ENCODE results near the gene E2F1.

E2F1 gene

DNA sequence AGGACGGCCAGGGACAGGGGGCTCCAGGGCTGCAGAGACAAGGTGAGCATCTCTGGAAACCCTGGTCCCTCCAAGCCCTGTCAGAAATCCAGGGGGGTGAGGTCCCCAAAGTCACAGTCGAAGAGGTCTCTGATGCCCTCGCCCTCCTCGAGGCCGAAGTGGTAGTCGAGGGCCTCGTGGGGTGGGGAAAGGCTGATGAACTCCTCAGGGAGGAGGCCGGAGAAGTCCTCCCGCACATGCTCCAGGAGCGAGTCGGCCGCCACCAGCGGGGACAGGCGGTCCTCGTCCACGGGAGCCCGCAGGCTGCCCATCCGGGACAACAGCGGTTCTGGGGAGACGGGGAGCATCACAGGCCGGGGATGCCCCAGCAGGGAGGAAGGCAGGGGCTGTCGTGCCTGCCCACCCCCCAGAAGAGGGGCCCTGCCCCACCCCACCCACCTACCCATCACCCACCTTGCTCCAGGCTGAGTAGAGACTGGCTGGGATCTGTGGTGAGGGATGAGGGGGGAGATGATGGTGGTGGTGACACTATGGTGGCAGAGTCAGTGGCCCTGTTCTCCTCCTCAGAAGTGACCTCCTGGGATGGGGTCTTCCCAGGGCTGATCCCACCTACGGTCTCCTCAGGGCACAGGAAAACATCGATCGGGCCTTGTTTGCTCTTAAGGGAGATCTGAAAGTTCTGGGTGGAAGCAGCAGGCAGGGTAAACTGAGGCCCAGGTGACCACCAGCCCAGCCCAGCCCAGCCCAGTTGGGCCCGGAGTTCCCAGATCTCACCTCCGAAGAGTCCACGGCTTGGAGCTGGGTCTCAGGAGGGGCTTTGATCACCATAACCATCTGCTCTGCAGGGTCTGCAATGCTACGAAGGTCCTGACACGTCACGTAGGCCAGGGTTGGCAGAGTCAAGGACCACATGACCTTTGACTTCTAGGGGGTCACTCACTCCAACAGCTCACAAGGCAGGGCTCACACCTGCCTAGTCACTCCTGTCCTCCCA, 9.2 kb downstream of the E2F1 start:
- ATAC-seq (replicated peaks; ENCODE audit: extremely low read depth, poor library complexity, severe bottlenecking) (no peak), DNase-seq (ENCODE audit: low spot score in 2 of 2) (no peak)
- Mint-ChIP-seq H3K4me3 (no peak overlapping the region), H3K36me3 (ENCODE audit: insufficient read depth) (peaks cover 4% of the 10 kb centered on the region), H3K9me3 (no peaks in the 10 kb centered on the region), H3K27me3 (no peaks in the 10 kb centered on the region), H3K4me1 (peaks cover 37% of the 10 kb centered on the region), H3K27ac (ENCODE audit: low read depth) (no peak overlapping the region)

DNA sequence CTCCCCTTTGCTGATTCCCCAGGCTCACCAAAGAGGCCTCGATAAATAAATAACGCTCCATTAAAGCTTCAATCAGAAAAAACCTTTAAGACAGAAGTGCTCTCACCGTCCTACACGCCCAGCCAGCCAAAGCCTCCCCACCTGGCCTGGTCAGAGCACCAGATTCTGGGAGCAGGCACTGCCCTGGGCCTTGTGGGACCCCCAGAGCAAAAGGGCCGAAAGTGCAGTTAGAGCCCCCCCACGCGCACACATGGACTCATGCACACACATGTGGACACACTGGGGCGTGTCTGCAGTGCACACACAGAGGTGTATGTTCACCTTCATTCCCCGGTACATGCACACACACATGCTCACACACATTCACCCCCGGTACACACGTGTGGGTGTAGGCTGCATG, 10.1 kb downstream of the E2F1 start:
- ATAC-seq (replicated peaks; ENCODE audit: extremely low read depth, poor library complexity, severe bottlenecking), result no peak
- no peaks in the 10 kb centered on the region for H3K9me3 Mint-ChIP-seq

DNA sequence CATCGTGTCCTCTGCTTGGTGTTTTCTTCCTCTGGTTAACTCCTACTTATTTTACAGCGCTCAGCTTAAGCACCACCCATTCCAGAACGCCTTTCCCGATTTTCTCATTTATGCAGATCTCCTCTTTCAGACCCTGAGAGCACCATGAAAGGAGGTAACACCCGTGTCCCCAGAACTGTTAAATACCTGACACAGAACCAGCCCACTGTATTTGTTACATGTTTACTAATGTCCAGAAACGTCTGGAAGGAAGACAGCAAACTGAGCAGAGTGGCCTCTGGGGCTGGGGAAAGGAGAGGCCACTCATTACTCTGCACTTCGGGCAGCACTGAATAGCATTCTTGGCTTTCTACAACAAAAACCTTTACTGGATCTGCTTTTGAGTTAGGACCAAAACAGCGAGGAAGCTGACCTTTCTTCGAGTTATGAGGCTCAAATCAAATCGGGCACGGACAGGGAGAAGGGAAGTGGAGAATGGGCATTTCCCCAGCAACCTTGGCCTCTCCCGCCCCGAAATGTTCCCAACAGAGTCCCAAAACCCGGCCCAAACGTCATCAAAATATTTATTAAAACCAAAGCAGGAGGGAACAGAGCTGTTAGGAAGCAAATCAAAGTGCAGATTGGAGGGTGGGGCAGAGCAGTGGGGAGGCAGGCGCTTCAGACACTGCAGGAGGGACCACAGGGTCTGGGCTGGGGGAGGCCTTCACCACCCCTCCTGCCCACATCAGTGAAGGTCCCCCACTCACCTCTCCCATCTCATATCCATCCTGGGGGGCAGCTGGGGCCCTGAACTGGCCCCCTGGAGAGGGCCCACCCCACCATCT, 10.8 kb downstream of the E2F1 start:
- peaks cover 37% of the 10 kb centered on the region for H3K4me1 Mint-ChIP-seq
- H3K9me3 Mint-ChIP-seq, result no peaks in the 10 kb centered on the region
- H3K27me3 Mint-ChIP-seq, result no peaks in the 10 kb centered on the region
- ATAC-seq (replicated peaks; ENCODE audit: extremely low read depth, poor library complexity, severe bottlenecking) (no peak), DNase-seq (ENCODE audit: low spot score in 2 of 2) (no peak)
- peak overlapping the region; percentile 51 for H3K27ac Mint-ChIP-seq (ENCODE audit: low read depth)
- peak overlapping the region; percentile 91 for H3K4me3 Mint-ChIP-seq
- peaks cover 4% of the 10 kb centered on the region for H3K36me3 Mint-ChIP-seq (ENCODE audit: insufficient read depth)

More for the DNA sequence above, 10.1 kb downstream of the E2F1 start:
- peaks cover 37% of the 10 kb centered on the region for H3K4me1 Mint-ChIP-seq
- H3K36me3 Mint-ChIP-seq (ENCODE audit: insufficient read depth), result peaks cover 4% of the 10 kb centered on the region
- DNase-seq (ENCODE audit: low spot score in 2 of 2), result no peak
- no peaks in the 10 kb centered on the region for H3K27me3 Mint-ChIP-seq
- peak overlapping the region; percentile 11 for H3K4me3 Mint-ChIP-seq
- H3K27ac Mint-ChIP-seq (ENCODE audit: low read depth), result peak overlapping the region; percentile 51

DNA sequence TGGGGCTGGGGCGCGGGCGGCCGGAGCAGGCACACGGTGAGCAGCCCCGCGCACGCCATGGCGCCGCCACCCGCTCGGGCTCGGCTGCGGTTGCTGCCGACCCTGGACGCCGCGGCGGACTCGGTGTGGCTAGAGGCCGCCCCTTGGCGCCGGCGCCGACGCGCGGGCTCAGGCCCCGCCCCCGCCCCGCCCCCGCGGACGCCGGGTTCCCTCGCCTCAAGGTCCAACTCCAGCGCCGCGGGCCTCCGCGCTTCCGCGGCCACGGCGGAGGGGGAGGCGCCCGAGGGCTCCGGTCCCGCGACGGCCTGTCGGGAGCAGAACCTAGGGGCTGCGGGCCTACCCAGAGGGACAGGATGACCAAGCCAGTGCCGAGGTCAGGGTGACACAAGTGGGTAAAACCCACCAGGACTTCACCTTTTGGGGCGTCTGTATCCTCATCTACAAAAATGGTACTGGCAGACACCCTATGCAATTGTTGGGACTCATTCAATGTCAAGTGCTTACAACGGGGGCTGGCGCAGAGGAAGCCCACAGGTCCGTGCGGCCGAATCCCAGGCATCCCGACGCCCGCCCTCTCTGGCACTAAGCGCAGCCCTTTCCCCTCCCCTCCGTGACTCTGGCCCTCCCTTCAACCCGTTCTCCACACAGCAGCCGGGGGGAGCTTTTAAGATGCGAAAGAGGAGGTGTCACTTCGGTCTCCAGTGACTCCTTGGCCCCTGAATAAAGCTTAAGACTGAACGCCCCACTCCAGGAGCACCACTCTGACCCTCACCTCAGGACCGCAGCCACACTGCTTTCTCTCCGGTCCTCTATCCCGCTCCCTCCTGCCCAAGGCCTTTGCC, 11.7 kb downstream of the E2F1 start, which contains the start of gene NECAB3:
TSS of gene NECAB3 (minus strand) at position 135 of the 842 bp plus-strand sequence. CDS start at position 59, 76 bp downstream.
- DNase-seq (ENCODE audit: low spot score in 2 of 2) (no peak), ATAC-seq (replicated peaks; ENCODE audit: extremely low read depth, poor library complexity, severe bottlenecking) (peak; percentile 62)
- peaks cover 4% of the 10 kb centered on the region for H3K36me3 Mint-ChIP-seq (ENCODE audit: insufficient read depth)
- no peaks in the 10 kb centered on the region for H3K9me3 Mint-ChIP-seq
- H3K27ac Mint-ChIP-seq (ENCODE audit: low read depth), result peak within 1 kb of the TSS; percentile 55
- peaks cover 33% of the 10 kb centered on the region for H3K4me1 Mint-ChIP-seq
- H3K27me3 Mint-ChIP-seq, result no peaks in the 10 kb centered on the region
- peak within 1 kb of the TSS; percentile 91 for H3K4me3 Mint-ChIP-seq

DNA sequence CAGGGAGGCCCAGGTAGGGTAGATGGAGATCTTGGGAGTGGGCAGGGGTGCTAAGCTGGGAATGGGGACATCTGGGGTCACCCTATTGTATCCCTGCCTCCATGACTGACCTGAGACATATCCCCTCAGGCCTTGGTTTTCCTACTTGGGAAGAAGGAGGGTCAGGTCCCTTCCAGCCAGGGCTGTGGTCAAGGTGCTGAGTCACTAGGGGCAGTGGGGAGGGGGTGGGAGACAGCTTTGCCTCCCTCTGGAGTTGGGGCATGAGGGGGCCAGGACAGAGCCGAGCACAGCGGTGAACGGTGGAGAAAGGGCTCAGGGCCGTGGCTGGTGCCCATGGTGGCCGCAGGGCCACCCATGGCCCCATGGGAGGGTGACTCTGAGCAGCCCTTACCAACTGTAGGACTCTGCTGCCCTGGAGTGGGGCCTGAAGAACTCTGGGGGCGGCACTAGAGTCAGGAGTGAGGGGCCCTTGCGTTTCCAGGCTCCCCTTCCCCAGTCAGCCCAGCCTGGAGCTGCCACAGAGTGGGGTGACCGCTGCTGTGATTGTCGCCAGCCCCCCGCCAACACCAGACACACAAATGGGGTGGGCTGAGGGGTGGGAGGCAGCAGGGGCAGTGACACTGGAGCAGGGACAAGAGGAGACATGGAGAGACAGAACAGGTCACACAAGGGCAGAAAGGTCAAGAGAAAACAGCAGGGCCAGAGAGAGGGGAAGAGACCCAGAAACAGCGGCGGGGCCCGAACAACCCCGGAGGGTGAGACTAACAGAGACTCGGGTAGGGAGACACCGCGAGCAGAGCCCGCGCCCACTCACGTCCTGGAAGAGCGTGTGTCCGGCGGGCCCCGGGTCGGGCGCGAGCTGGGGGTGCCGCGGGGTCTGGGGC, 12.5 kb downstream of the E2F1 start:
- DNase-seq (ENCODE audit: low spot score in 2 of 2), result no peak
- no peaks in the 10 kb centered on the region for H3K27me3 Mint-ChIP-seq
- H3K9me3 Mint-ChIP-seq, result no peaks in the 10 kb centered on the region
- ATAC-seq (replicated peaks; ENCODE audit: extremely low read depth, poor library complexity, severe bottlenecking), result peak; percentile 11
- H3K4me1 Mint-ChIP-seq, result peaks cover 24% of the 10 kb centered on the region
- H3K36me3 Mint-ChIP-seq (ENCODE audit: insufficient read depth), result peaks cover 4% of the 10 kb centered on the region
- peak overlapping the region; percentile 91 for H3K4me3 Mint-ChIP-seq
- peak overlapping the region; percentile 55 for H3K27ac Mint-ChIP-seq (ENCODE audit: low read depth)

DNA sequence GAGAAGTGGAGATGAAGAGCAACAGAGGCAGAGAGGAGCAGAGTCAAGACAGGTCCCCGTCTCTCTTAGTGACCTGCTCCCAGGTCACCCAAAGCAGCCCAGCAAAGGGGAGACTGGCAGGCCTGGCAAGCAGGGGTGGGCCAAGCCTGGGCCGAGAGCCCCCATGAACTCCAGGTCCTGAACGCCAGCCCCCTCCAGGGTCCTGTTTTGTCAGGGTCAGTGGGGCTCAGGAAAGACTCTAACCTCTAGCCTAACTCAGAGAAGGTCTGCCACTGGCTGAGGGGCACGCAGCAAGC, 13.1 kb downstream of the E2F1 start:
- H3K4me3 Mint-ChIP-seq, result peak overlapping the region; percentile 91
- peaks cover 22% of the 10 kb centered on the region for H3K4me1 Mint-ChIP-seq
- DNase-seq (ENCODE audit: low spot score in 2 of 2) (no peak), ATAC-seq (replicated peaks; ENCODE audit: extremely low read depth, poor library complexity, severe bottlenecking) (no peak)
- peaks cover 4% of the 10 kb centered on the region for H3K36me3 Mint-ChIP-seq (ENCODE audit: insufficient read depth)
- peak overlapping the region; percentile 55 for H3K27ac Mint-ChIP-seq (ENCODE audit: low read depth)
- no peaks in the 10 kb centered on the region for H3K9me3 Mint-ChIP-seq
- H3K27me3 Mint-ChIP-seq, result no peaks in the 10 kb centered on the region

DNA sequence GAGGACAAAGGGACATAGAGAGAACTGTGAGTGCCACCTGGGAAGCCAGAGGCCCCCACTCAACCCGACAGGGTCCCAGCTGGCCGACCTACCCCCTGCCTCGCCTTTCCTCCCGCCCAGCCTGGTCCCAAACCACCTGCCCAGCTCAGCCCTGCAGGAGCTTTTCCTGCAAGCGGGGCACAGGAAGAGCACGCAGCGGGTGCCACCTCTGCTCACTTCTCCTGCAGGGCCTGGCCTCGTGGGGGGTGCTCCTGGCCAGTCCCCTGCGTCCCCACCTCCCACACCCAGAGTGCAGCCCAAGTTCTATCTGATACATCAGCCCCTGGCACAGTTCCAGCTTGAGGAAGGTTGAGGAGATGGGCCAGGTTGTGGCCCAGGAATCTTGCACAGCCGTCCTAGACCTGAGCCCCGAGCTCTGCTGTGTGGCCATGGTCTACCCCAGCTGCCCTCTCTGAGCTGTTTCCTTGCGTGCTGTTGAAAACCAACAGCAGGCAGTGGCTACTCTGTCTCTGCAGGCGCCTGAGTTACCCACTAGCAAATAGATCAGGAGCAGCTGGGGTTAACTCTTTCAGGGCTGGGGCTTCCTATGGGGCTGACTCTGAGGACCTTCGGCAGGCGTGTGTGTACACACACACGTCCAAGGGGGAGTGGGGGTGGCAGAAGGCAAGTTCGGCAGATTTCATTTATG, 13.6 kb downstream of the E2F1 start:
- peaks cover 4% of the 10 kb centered on the region for H3K36me3 Mint-ChIP-seq (ENCODE audit: insufficient read depth)
- no peaks in the 10 kb centered on the region for H3K27me3 Mint-ChIP-seq
- no peak for DNase-seq (ENCODE audit: low spot score in 2 of 2)
- peak overlapping the region; percentile 91 for H3K4me3 Mint-ChIP-seq
- ATAC-seq (replicated peaks; ENCODE audit: extremely low read depth, poor library complexity, severe bottlenecking), result no peak
- H3K4me1 Mint-ChIP-seq, result peaks cover 22% of the 10 kb centered on the region
- H3K9me3 Mint-ChIP-seq, result no peaks in the 10 kb centered on the region
- H3K27ac Mint-ChIP-seq (ENCODE audit: low read depth), result peak overlapping the region; percentile 55

DNA sequence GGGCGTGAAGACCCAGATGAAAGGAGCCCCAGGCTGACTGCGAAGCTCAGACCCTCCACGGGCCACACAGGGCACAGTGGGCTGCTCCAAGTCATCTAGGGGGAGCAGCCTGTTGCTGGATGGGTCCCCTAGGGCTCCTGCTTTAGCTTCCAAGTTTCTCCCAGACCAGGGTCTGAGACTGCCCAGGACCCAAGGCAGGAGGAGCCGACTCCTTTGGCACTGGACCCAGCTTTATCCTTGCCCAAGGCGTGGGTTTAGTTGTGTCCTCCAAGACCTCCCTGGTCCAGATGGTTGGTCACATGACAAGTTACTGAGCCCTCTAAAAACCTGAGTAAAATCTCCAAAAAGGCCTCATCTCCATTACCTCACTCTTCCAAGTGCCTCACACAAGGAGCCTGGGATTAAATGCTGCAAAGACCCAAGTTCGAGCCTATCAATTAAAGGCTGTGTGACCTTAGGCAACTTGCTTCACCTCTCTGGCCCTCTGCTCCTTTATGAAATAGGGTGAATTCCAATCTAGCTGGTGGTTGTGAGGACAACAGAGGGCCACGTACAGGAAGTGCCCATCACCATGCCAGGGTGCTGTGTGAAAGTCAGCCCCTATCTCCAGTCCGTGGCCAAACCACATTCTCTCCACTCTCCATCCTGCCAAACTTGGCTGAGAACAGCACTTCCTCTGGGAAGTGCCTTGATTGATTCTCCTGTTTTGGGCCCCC, 14.5 kb downstream of the E2F1 start:
- ATAC-seq (replicated peaks; ENCODE audit: extremely low read depth, poor library complexity, severe bottlenecking) (no peak), DNase-seq (ENCODE audit: low spot score in 2 of 2) (no peak)
- Mint-ChIP-seq H3K36me3 (ENCODE audit: insufficient read depth) (peaks cover 4% of the 10 kb centered on the region), H3K4me1 (peaks cover 24% of the 10 kb centered on the region), H3K4me3 (peak overlapping the region; percentile 91), H3K27ac (ENCODE audit: low read depth) (no peak overlapping the region), H3K9me3 (no peaks in the 10 kb centered on the region), H3K27me3 (no peaks in the 10 kb centered on the region)

DNA sequence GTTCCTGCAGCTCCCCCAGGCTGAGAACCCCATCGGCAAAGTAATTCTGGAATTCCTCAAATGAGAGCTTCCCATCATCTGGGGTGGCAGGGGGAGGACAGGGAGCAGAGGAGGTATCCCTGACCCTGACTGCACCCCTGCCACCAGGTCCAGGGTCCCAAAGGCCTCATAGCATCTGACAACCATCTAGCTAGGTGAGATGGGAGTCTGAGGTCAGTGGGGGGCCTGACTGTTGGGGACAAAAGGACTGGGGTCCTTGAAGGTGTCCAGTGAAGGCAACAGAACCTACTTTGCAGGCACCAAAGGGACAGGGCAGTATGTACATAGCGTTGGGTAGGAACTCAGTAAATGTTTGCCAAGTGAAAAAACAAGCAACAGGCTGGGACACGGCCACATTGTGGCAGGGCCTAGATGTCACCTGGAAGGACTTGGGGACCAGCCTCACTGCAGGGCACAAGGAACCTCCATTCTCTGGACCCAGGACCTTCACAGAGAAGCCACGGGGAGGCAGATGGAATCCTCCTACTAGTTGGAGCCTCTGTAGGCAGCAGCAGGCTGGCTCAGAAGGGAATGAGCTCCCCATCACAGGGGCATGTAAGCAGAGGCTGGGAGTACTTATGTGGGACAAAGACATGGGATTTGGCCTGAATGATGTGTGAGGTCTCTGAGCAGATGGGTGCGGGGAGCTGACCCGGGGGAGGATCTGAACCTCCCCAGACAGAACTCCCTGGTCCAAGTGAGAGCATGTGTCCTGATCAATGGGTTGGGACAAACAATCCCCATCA, 15.3 kb downstream of the E2F1 start:
- Mint-ChIP-seq H3K36me3 (ENCODE audit: insufficient read depth) (peaks cover 9% of the 10 kb centered on the region), H3K9me3 (no peaks in the 10 kb centered on the region), H3K4me1 (peaks cover 32% of the 10 kb centered on the region), H3K27me3 (no peaks in the 10 kb centered on the region), H3K27ac (ENCODE audit: low read depth) (no peak overlapping the region), H3K4me3 (no peak overlapping the region)
- ATAC-seq (replicated peaks; ENCODE audit: extremely low read depth, poor library complexity, severe bottlenecking), result no peak
- DNase-seq (ENCODE audit: low spot score in 2 of 2), result no peak

DNA sequence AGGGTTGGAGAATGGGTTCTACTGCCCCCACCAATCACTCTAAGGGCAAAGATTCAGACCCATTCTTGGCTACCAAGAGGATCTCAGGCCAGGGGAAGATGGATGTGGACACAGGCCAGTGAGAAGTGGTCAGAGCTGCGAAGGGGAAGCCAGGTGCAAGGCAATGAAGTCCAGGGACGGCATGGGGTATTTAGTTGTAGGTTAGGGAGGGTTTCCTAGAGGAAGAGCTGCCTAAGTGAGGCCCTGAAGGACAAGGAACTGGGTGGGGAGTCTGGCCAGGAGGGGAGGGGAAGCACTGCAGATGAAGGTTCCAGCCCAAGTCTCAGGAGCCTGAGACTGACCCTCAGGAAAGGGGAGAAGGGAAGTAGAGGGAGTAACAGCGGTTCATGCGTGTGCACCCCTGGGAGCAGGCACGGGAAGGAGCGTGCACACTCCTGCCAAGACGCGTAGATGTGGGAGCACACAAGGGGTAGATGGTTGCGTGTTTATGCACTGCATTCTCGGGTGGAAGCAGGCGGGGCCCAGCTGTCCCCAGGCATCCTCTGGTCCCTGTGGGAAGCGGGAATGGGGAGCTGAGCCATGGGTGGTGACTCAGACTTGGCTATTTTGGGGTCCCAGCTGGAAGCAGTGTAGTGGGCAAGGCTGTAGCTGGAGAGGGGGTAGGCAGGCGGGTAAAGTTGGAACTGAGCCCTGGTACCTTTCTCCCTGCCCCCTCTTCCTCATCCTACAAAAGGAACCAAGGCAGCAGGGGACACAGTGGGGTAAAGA, 16.1 kb downstream of the E2F1 start:
- DNase-seq (ENCODE audit: low spot score in 2 of 2) (no peak), ATAC-seq (replicated peaks; ENCODE audit: extremely low read depth, poor library complexity, severe bottlenecking) (no peak)
- H3K27ac Mint-ChIP-seq (ENCODE audit: low read depth), result peak overlapping the region; percentile 49
- peaks cover 9% of the 10 kb centered on the region for H3K36me3 Mint-ChIP-seq (ENCODE audit: insufficient read depth)
- no peak overlapping the region for H3K4me3 Mint-ChIP-seq
- H3K4me1 Mint-ChIP-seq, result peaks cover 30% of the 10 kb centered on the region
- H3K9me3 Mint-ChIP-seq, result no peaks in the 10 kb centered on the region
- no peaks in the 10 kb centered on the region for H3K27me3 Mint-ChIP-seq

All from central memory CD8-positive, alpha-beta T cell (primary cell).